Measurements from ENCODE around the gene POC5. TPM values are rescaled to one million over a fixed set of nuclear protein-coding genes. Genes with fewer than 3 reads are reported as not detected.
A peak's percentile ranks its signal among the peaks of the same experiment; 100 is the strongest.

POC5 gene
- total and polyA plus RNA-seq, 2 of the 13 experiments (the other 11 are each of a cell fraction or from before 2014, with no cell fraction given): 6.9 to 9.3 TPM

- no peak for TF ChIP-seq ATF6 (CRISPR knock-in tag; conservative IDR thresholded peaks at IDR 0.05)
- TF ChIP-seq SAP130 (CRISPR knock-in tag; IDR thresholded peaks at IDR 0.05; ENCODE audit: low read depth): peak; percentile 80
- no peak for TF ChIP-seq ZFP90 (CRISPR knock-in tag; IDR thresholded peaks at IDR 0.05; ENCODE audit: borderline replicate concordance)
- no peak for TF ChIP-seq ZNF552 (CRISPR knock-in tag; IDR thresholded peaks at IDR 0.05; ENCODE audit: borderline replicate concordance)
- TF ChIP-seq ATF4 (CRISPR knock-in tag; IDR thresholded peaks at IDR 0.05): peak in 1 of 2 experiments; percentile 98; a peak in 2 of 4 replicates
- peak; percentile 63 for TF ChIP-seq ZBTB21 (CRISPR knock-in tag; IDR thresholded peaks at IDR 0.05)
- TF ChIP-seq MTA3 (CRISPR knock-in tag; IDR thresholded peaks at IDR 0.05): no peak
- TF ChIP-seq E2F5 (CRISPR knock-in tag; conservative IDR thresholded peaks at IDR 0.05): no peak
- TF ChIP-seq ZNF329 (CRISPR knock-in tag; IDR thresholded peaks at IDR 0.05; ENCODE audit: low read depth): no peak
- TF ChIP-seq FOXK2 (IDR thresholded peaks at IDR 0.05): no peak
- TF ChIP-seq ATF1 (CRISPR knock-in tag; IDR thresholded peaks at IDR 0.05): no peak
- no peak for TF ChIP-seq ZIK1 (CRISPR knock-in tag; IDR thresholded peaks at IDR 0.05; ENCODE audit: borderline replicate concordance, low read depth)
- TF ChIP-seq XRCC5 (optimal IDR thresholded peaks at IDR 0.05; ENCODE audit: low read length): no peak
- TF ChIP-seq IRF2 (CRISPR knock-in tag; IDR thresholded peaks at IDR 0.05): 0 out of 2 replicates have a peak, but pooled peaks have one; percentile 37
- TF ChIP-seq NR0B2 (CRISPR knock-in tag; IDR thresholded peaks at IDR 0.05): no peak
- TF ChIP-seq HDAC1 (CRISPR knock-in tag; IDR thresholded peaks at IDR 0.05): peak; percentile 34
- no peak for TF ChIP-seq TRIM22 (IDR thresholded peaks at IDR 0.05)
- peak; percentile 74; the same call in 1 of the 2 replicates for TF ChIP-seq POGZ (CRISPR knock-in tag; IDR thresholded peaks at IDR 0.05)
- no peak for TF ChIP-seq PATZ1 (CRISPR knock-in tag; IDR thresholded peaks at IDR 0.05)
- peak; percentile 46; the same call in 1 of the 2 replicates for TF ChIP-seq MEF2D (CRISPR knock-in tag; IDR thresholded peaks at IDR 0.05)
- TF ChIP-seq FOSL2 (CRISPR knock-in tag; IDR thresholded peaks at IDR 0.05): peak; percentile 72
- TF ChIP-seq CREM (IDR thresholded peaks at IDR 0.05): peak; percentile 14; the same call in 1 of the 2 replicates
- TF ChIP-seq CREM (CRISPR knock-in tag; IDR thresholded peaks at IDR 0.05): no peak
Measured at GRCh38 chr5:75720882-75721281, 3.6 kb upstream of the POC5 start (continued).
